Ishikawa (cell line): ENCODE results near the gene ST8SIA1.

Source experiments
- CEBPB ChIP-seq: IDR thresholded peaks from 2 replicates; pipeline ENCODE4 v1.6.1; 2012
- CREB1 ChIP-seq: IDR thresholded peaks from 2 replicates; pipeline ENCODE4 v1.6.1; 2012; ENCODE audit warnings: low read depth
- EGR1 ChIP-seq: IDR thresholded peaks from 2 replicates; pipeline ENCODE4 v1.6.1; 2012
- EP300 ChIP-seq: IDR thresholded peaks from 2 replicates; pipeline ENCODE4 v1.6.1; 2012; ENCODE audit warnings: borderline replicate concordance
- FOXM1 ChIP-seq: IDR thresholded peaks from 2 replicates; pipeline ENCODE4 v1.6.1; 2012; ENCODE audit warnings: low read depth, borderline replicate concordance
- NFIC ChIP-seq: IDR thresholded peaks from 2 replicates; pipeline ENCODE4 v1.6.1; 2012
- RAD21 ChIP-seq: IDR thresholded peaks from 2 replicates; pipeline ENCODE4 v1.6.1; 2012; ENCODE audit warnings: low read depth
- TAF1 ChIP-seq: IDR thresholded peaks from 2 replicates; pipeline ENCODE4 v1.6.1; 2012; ENCODE audit warnings: low read depth, mild to moderate bottlenecking
- TCF12 ChIP-seq: IDR thresholded peaks from 2 replicates; pipeline ENCODE4 v1.6.1; 2012; ENCODE audit warnings: low read depth
- TEAD4 ChIP-seq: IDR thresholded peaks from 2 replicates; pipeline ENCODE4 v1.6.1; 2012
- YY1 ChIP-seq: IDR thresholded peaks from 2 replicates; pipeline ENCODE4 v1.6.1; 2012; ENCODE audit warnings: low read depth
- ZBTB7A ChIP-seq: IDR thresholded peaks from 2 replicates; pipeline ENCODE4 v1.6.1; 2012; ENCODE audit warnings: low read depth
- TF ChIP-seq, protein P1 (sequence below): IDR thresholded peaks from 2 replicates; pipeline ENCODE4 v1.6.1; 2012
- TF ChIP-seq, protein P2 (sequence below): IDR thresholded peaks from 2 replicates; pipeline ENCODE4 v1.6.1; 2012; ENCODE audit warnings: low read depth, mild to moderate bottlenecking
- TF ChIP-seq, protein P3 (sequence below): IDR thresholded peaks from 2 replicates; pipeline ENCODE4 v1.6.1; 2012

Gene ST8SIA1

DNA sequence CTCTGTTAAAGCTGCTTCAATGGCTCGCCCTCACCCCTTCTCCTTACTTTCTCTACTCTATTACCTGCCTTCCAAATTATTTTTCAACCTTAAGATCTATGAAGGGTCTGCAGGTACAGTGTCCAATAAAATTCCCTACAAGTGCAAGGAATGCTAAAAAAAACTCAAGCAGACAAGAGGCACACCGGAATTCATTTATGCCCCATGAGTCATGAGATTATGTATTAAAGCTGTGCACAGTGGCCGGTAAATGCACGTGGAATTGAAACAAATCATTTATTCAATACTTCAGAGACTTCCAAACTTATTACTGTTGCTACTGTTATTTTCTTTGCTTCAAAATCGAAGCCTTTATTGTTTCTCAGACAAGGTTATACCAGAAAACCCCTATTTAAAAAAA lies 68.4 kb downstream of the ST8SIA1 start:
- TF ChIP-seq TAF1, result no peak
- no peak for TF ChIP-seq EGR1
- TF ChIP-seq, protein P1, sequence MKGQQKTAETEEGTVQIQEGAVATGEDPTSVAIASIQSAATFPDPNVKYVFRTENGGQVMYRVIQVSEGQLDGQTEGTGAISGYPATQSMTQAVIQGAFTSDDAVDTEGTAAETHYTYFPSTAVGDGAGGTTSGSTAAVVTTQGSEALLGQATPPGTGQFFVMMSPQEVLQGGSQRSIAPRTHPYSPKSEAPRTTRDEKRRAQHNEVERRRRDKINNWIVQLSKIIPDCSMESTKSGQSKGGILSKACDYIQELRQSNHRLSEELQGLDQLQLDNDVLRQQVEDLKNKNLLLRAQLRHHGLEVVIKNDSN, result no peak

DNA sequence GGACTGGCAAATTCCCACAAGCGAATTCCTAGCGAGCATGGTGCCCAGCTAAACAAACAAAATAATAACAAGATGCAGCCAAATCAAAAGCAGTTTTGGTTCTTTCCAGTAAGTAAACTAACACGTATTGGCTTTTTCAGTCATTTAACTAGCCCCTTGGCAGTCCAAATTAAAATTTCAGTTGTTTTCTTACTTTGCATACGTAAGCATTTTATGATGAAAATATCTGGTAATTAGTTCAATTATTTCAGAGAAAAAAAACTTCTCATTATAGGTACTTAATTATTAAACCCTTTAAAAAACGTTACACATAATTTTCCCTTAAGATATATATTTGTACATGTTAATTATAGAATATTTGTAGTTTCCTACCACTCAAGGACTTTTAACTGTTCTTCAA lies 70.1 kb downstream of the ST8SIA1 start:
- TF ChIP-seq TCF12 (no peak), ZBTB7A (no peak), RAD21 (no peak), CEBPB (no peak), YY1 (no peak), EGR1 (no peak), TEAD4 (no peak), TAF1 (no peak), FOXM1 (no peak), CREB1 (no peak)
- TF ChIP-seq, protein P1, result no peak
- TF ChIP-seq, protein P2, sequence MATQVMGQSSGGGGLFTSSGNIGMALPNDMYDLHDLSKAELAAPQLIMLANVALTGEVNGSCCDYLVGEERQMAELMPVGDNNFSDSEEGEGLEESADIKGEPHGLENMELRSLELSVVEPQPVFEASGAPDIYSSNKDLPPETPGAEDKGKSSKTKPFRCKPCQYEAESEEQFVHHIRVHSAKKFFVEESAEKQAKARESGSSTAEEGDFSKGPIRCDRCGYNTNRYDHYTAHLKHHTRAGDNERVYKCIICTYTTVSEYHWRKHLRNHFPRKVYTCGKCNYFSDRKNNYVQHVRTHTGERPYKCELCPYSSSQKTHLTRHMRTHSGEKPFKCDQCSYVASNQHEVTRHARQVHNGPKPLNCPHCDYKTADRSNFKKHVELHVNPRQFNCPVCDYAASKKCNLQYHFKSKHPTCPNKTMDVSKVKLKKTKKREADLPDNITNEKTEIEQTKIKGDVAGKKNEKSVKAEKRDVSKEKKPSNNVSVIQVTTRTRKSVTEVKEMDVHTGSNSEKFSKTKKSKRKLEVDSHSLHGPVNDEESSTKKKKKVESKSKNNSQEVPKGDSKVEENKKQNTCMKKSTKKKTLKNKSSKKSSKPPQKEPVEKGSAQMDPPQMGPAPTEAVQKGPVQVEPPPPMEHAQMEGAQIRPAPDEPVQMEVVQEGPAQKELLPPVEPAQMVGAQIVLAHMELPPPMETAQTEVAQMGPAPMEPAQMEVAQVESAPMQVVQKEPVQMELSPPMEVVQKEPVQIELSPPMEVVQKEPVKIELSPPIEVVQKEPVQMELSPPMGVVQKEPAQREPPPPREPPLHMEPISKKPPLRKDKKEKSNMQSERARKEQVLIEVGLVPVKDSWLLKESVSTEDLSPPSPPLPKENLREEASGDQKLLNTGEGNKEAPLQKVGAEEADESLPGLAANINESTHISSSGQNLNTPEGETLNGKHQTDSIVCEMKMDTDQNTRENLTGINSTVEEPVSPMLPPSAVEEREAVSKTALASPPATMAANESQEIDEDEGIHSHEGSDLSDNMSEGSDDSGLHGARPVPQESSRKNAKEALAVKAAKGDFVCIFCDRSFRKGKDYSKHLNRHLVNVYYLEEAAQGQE, result no peak
- TF ChIP-seq, protein P3, sequence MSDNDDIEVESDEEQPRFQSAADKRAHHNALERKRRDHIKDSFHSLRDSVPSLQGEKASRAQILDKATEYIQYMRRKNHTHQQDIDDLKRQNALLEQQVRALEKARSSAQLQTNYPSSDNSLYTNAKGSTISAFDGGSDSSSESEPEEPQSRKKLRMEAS, result no peak

DNA sequence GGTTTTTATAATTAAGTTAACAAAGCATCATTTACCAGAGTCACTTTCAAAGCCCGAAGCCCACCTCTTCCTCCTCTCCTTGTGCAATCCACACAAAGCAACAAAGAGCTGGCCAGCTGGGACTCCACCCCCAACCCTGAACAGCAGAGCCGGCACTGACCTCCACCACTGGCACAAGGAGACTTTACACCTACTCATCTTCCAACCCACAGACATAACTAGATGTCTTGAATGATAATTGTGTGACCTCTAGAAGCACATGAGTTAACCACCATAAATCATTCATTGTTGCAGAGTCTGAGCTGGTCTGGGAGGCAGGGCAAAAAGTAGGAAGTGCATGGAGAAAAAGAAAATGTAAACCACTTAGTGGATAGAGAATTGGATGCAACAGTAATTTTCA lies 72.2 kb downstream of the ST8SIA1 start:
- TF ChIP-seq TCF12 (no peak), RAD21 (no peak), YY1 (no peak), NFIC (no peak), ZBTB7A (no peak), FOXM1 (no peak), TEAD4 (no peak), CEBPB (no peak), EGR1 (no peak)
- TF ChIP-seq, protein P2, result no peak
- TF ChIP-seq, protein P1, result no peak

DNA sequence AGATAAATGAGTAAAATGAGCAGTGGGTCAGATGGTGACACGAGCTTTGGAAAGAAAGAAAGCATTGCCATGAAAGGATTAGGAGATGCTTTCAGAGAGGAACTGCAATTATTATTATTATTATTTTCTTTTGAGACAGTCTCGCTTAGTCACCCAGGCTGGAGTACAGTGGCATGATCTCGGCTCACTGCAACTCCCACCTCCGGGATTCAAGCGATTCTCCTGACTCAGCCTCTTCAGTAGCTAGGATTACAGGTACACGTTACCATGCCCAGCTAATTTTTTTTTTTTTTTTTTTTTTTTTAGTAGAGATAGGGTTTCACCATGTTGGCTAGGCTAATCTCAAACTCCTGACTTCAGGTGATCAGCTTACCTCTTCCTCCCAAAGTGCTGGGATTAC lies 77.4 kb downstream of the ST8SIA1 start:
- TF ChIP-seq FOXM1 (no peak), CREB1 (no peak), TEAD4 (no peak), EGR1 (no peak), TCF12 (no peak)

DNA sequence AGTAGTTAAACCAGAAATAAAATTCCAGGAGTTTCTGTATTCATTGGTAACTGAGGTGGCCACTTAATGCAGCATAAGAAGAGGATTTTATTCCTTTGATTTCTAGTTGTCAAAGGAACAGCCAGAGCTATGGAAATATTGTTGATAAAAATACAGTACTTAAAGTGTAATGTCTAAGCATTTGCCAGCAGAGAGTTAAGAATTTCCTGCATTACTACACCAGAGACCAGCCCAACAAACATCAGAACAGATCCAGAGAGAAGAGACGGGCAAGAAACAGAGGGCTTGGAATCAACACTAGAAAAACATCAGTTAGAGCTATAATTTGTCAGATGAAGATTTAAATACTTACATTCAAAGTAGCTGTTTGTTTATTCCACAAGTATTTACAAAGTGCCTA lies 77.9 kb downstream of the ST8SIA1 start:
- TF ChIP-seq EP300, result no peak
- no peak for TF ChIP-seq FOXM1
- TF ChIP-seq TAF1, result no peak
- no peak for TF ChIP-seq RAD21
- no peak for TF ChIP-seq TCF12
- TF ChIP-seq, protein P3, result no peak
- no peak for TF ChIP-seq ZBTB7A

DNA sequence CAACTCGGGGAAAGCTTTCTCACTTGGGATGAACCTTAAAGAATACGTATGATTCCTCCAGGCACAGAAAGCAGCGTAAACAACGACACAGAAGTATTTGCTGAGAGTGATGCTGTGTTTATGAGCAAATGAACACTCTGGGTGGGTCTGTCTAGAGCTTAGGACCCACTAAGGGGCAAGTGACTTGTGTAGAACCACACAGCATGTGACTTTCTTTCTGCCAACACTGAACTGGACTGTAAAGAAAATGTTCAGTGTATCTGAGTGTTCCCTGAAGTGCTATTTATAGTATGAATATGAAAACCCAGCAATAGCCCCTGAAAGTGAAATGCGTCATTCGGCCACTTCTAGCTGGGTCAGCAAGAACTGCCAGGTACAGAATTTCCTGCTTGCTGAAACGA lies 78.5 kb downstream of the ST8SIA1 start:
- TF ChIP-seq, protein P3, result no peak

DNA sequence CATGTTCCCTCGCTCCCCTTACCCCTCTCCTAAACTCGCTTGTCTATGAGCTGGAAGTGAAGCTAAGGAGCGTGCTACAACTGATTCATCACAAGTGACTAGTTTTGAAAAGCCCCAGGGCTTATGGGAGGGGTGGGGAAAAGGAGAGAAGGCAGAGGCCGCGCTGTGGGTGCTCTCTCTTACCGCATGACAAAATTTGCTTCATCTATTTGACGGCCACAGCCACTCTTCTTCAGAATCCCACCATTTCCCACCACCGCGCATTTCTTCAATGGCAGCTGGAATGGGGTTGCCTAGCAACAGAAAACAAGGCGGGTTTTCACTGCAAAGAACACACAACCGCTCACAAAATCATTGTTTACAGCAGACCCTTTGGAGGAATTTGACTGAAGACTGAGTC lies 79.4 kb downstream of the ST8SIA1 start:
- TF ChIP-seq FOXM1 (no peak), TEAD4 (no peak), CREB1 (no peak), TAF1 (no peak), NFIC (no peak), RAD21 (no peak), YY1 (no peak), EP300 (no peak), TCF12 (no peak), EGR1 (no peak), CEBPB (no peak), ZBTB7A (no peak)
- TF ChIP-seq, protein P1, result no peak
- TF ChIP-seq, protein P3, result no peak
- TF ChIP-seq, protein P2, result no peak
